22Rv1 (cell line): ENCODE measurements around the gene FHAD1.

Experiments used
- CTCF ChIP-seq: fragments of 450-650 bp; IDR thresholded peaks from 2 replicates; pipeline ENCODE4 v1.5.1; 2017; ENCODE audit warnings: mild to moderate bottlenecking
- ZFX ChIP-seq: fragments of 450-650 bp; IDR thresholded peaks from 2 replicates; pipeline ENCODE4 v1.6.1; 2017; ENCODE audit warnings: antibody characterized with exemption, borderline replicate concordance

- no peak for TF ChIP-seq CTCF
- TF ChIP-seq ZFX = no peak
Measured at GRCh38 chr1:15399710-15400109, 152.7 kb downstream of the FHAD1 start.
